H1 (cell line): Measurements from ENCODE around the gene TRAF3. TPM values are rescaled to one million over a fixed set of nuclear protein-coding genes. Genes with fewer than 3 reads are reported as not detected.

Experiments
- CHD2 ChIP-seq: IDR thresholded peaks from 2 replicates; pipeline ENCODE4 v1.6.1; 2012; ENCODE audit warnings: low read length, improper control_type of control experiment
- CREB1 ChIP-seq: IDR thresholded peaks from 2 replicates; pipeline ENCODE4 v1.6.1; 2012; ENCODE audit warnings: inconsistent platforms
- POLR2AphosphoS5 ChIP-seq: IDR thresholded peaks from 2 replicates; pipeline ENCODE4 v1.6.1; 2011; ENCODE audit warnings: low read depth, low read length
- RNF2 ChIP-seq: fragments of 200-900, 300-1000 bp; sonication (generic); IDR thresholded peaks from 2 replicates; pipeline ENCODE4 v1.7.1; 2016; ENCODE audit warnings: borderline replicate concordance, low read depth, mild to moderate bottlenecking, antibody characterized with exemption, low read length; ENCODE audit not compliant: poor library complexity, severe bottlenecking; ENCODE audit errors: missing control alignments
- SIN3A ChIP-seq, 2 experiments: IDR thresholded peaks in 1 of 2; conservative IDR thresholded peaks in 1 of 2; 2 replicates each; pipeline ENCODE4 v1.6.1; 2011 to 2012; ENCODE audit warnings: low read length in 2 of 2, improper control_type of control experiment in 1 of 2, low read depth in 1 of 2, mild to moderate bottlenecking in 1 of 2
- SIRT6 ChIP-seq: IDR thresholded peaks from one replicate; pipeline ENCODE4 v1.7.1; 2012; ENCODE audit warnings: low read length, inconsistent platforms
- TCF12 ChIP-seq: IDR thresholded peaks from 2 replicates; pipeline ENCODE4 v1.6.1; 2011; ENCODE audit warnings: low read depth, mild to moderate bottlenecking, low read length
- ZNF274 ChIP-seq: IDR thresholded peaks from 2 replicates; pipeline ENCODE4 v1.7.0; 2012; ENCODE audit warnings: low read length, borderline replicate concordance; ENCODE audit errors: extremely low read depth
- polyA plus RNA-seq, 7 experiments: library from polyadenylated mRNA; depleted of rRNA in 3 of 7; stranded (reverse) in 5 of 7; unstranded in 2 of 7; fragments of >200 nt in 5 of 7; fragments of 200-250 nt in 2 of 7; gene quantifications; 1 replicate in 5 of 7; 2 replicates in 1 of 7; 4 replicates in 1 of 7; pipeline versions ENCODE4 v1.2.1 to v1.2.3, GENCODE V29; 2011 to 2013; ENCODE audit warnings: missing spikeins in 2 of 7, mixed read lengths in 2 of 7
- total RNA-seq: library from RNA; stranded (reverse); fragmentation: NEBNext Ultra II Directional; extraction: Animal tissue kit (Norgen Biotek cat#: 25700); gene quantifications from 2 replicates; pipeline ENCODE4 v1.2.1, GENCODE V29; 2021
- TF ChIP-seq, protein P1 (sequence below): fragments of 300-600 bp; sonication (generic); IDR thresholded peaks from 2 replicates; pipeline ENCODE4 v1.7.1; 2012; ENCODE audit warnings: low read length, moderate library complexity, mild to moderate bottlenecking, inconsistent platforms; ENCODE audit not compliant: insufficient replicate concordance
- TF ChIP-seq, protein P2 (sequence below): IDR thresholded peaks from 2 replicates; pipeline ENCODE4 v1.6.1; 2012; ENCODE audit warnings: low read length, inconsistent platforms

Gene TRAF3
- total and polyA plus RNA-seq, 2 of the 8 experiments (the other 6 are each of a cell fraction or from before 2014, with no cell fraction given) = 5.8 to 12.1 TPM

DNA sequence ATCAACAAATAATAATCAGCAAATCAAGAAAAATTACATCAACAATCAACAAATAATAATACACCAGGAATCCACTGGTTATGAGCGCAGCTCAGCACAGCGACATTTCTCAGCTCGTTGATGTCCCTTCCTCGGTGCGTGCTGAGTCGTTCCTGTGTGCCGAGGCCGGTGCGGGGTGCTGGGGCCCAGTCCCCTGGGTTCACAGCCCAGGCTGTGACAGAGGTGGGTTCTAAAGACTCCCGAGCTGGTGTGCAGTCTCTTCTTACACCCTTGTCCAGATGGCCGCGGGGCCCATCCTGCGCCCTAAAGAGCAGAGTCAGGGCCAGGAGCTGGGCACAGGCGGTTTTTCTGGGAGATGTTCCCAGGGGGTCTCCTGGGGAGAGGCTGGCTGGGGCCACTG, 26.9 kb upstream of the TRAF3 start (continued):
- TF ChIP-seq, protein P1, sequence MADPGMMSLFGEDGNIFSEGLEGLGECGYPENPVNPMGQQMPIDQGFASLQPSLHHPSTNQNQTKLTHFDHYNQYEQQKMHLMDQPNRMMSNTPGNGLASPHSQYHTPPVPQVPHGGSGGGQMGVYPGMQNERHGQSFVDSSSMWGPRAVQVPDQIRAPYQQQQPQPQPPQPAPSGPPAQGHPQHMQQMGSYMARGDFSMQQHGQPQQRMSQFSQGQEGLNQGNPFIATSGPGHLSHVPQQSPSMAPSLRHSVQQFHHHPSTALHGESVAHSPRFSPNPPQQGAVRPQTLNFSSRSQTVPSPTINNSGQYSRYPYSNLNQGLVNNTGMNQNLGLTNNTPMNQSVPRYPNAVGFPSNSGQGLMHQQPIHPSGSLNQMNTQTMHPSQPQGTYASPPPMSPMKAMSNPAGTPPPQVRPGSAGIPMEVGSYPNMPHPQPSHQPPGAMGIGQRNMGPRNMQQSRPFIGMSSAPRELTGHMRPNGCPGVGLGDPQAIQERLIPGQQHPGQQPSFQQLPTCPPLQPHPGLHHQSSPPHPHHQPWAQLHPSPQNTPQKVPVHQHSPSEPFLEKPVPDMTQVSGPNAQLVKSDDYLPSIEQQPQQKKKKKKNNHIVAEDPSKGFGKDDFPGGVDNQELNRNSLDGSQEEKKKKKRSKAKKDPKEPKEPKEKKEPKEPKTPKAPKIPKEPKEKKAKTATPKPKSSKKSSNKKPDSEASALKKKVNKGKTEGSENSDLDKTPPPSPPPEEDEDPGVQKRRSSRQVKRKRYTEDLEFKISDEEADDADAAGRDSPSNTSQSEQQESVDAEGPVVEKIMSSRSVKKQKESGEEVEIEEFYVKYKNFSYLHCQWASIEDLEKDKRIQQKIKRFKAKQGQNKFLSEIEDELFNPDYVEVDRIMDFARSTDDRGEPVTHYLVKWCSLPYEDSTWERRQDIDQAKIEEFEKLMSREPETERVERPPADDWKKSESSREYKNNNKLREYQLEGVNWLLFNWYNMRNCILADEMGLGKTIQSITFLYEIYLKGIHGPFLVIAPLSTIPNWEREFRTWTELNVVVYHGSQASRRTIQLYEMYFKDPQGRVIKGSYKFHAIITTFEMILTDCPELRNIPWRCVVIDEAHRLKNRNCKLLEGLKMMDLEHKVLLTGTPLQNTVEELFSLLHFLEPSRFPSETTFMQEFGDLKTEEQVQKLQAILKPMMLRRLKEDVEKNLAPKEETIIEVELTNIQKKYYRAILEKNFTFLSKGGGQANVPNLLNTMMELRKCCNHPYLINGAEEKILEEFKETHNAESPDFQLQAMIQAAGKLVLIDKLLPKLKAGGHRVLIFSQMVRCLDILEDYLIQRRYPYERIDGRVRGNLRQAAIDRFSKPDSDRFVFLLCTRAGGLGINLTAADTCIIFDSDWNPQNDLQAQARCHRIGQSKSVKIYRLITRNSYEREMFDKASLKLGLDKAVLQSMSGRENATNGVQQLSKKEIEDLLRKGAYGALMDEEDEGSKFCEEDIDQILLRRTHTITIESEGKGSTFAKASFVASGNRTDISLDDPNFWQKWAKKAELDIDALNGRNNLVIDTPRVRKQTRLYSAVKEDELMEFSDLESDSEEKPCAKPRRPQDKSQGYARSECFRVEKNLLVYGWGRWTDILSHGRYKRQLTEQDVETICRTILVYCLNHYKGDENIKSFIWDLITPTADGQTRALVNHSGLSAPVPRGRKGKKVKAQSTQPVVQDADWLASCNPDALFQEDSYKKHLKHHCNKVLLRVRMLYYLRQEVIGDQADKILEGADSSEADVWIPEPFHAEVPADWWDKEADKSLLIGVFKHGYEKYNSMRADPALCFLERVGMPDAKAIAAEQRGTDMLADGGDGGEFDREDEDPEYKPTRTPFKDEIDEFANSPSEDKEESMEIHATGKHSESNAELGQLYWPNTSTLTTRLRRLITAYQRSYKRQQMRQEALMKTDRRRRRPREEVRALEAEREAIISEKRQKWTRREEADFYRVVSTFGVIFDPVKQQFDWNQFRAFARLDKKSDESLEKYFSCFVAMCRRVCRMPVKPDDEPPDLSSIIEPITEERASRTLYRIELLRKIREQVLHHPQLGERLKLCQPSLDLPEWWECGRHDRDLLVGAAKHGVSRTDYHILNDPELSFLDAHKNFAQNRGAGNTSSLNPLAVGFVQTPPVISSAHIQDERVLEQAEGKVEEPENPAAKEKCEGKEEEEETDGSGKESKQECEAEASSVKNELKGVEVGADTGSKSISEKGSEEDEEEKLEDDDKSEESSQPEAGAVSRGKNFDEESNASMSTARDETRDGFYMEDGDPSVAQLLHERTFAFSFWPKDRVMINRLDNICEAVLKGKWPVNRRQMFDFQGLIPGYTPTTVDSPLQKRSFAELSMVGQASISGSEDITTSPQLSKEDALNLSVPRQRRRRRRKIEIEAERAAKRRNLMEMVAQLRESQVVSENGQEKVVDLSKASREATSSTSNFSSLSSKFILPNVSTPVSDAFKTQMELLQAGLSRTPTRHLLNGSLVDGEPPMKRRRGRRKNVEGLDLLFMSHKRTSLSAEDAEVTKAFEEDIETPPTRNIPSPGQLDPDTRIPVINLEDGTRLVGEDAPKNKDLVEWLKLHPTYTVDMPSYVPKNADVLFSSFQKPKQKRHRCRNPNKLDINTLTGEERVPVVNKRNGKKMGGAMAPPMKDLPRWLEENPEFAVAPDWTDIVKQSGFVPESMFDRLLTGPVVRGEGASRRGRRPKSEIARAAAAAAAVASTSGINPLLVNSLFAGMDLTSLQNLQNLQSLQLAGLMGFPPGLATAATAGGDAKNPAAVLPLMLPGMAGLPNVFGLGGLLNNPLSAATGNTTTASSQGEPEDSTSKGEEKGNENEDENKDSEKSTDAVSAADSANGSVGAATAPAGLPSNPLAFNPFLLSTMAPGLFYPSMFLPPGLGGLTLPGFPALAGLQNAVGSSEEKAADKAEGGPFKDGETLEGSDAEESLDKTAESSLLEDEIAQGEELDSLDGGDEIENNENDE = no peak
- TF ChIP-seq TCF12 (no peak), CREB1 (no peak), SIN3A (conservative IDR thresholded peaks at IDR 0.05 in 1 of 2, IDR thresholded peaks at IDR 0.05 in 1 of 2; ENCODE audit: low read depth in 1 of 2, low read length in 2 of 2) (no peak), ZNF274 (no peak), CHD2 (no peak), SIRT6 (no peak), POLR2AphosphoS5 (no peak), RNF2 (no peak)
- TF ChIP-seq, protein P2, sequence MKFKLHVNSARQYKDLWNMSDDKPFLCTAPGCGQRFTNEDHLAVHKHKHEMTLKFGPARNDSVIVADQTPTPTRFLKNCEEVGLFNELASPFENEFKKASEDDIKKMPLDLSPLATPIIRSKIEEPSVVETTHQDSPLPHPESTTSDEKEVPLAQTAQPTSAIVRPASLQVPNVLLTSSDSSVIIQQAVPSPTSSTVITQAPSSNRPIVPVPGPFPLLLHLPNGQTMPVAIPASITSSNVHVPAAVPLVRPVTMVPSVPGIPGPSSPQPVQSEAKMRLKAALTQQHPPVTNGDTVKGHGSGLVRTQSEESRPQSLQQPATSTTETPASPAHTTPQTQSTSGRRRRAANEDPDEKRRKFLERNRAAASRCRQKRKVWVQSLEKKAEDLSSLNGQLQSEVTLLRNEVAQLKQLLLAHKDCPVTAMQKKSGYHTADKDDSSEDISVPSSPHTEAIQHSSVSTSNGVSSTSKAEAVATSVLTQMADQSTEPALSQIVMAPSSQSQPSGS = no peak
